Gastroesophageal sphincter (tissue), 3 donors: ENCODE measurements around the gene DNAJA3.
"Not testable (repeated sequence)": the region's sequence is repeated elsewhere in the genome, so short reads cannot be mapped to it uniquely, and the experiment has no call there.

Experiments
- EP300 ChIP-seq: sonication (generic); formaldehyde crosslinking; IDR thresholded peaks from one replicate; pipeline ENCODE4 v1.6.1; 2017; ENCODE audit warnings: antibody characterized with exemption, mild to moderate bottlenecking
- POLR2A ChIP-seq, 2 donors: fragments of 450-650 bp; IDR thresholded peaks; one replicate each; pipeline ENCODE4 v1.6.1; 2017; ENCODE audit warnings: antibody characterized with exemption in 2 of 2, mild to moderate bottlenecking in 2 of 2, moderate library complexity in 1 of 2
- TF ChIP-seq, protein P1 (sequence below), 4 experiments: fragments of 200-600 bp in 2 of 4; fragments of 450-650 bp in 2 of 4; sonication (generic) in 1 of 4; IDR thresholded peaks; one replicate each; pipeline ENCODE4 v1.5.1; 2017 to 2019; ENCODE audit warnings: antibody characterized with exemption in 4 of 4, mild to moderate bottlenecking in 2 of 4, moderate library complexity in 2 of 4

DNA sequence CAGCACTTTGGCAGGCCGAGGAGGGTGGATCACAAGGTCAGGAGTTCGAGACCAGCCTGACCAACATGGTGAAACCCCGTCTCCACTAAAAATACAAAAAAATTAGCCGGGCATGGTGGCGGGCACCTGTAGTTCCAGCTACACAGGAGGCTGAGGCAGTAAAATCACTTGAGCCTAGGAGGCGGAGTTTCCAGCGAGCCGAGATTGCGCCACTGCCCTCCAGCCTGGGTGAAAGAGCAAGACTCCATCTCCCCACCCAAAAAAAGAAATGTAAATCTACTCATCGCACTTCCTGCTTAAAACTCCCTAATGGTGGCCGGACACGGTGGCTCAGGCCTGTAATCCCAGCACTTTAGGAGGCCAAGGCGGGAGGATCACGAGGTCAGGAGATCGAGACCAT is 31.8 kb upstream of the DNAJA3 start:
- TF ChIP-seq POLR2A (IDR thresholded peaks at IDR 0.05); EP300: not testable (repeated sequence)
- TF ChIP-seq, protein P1, sequence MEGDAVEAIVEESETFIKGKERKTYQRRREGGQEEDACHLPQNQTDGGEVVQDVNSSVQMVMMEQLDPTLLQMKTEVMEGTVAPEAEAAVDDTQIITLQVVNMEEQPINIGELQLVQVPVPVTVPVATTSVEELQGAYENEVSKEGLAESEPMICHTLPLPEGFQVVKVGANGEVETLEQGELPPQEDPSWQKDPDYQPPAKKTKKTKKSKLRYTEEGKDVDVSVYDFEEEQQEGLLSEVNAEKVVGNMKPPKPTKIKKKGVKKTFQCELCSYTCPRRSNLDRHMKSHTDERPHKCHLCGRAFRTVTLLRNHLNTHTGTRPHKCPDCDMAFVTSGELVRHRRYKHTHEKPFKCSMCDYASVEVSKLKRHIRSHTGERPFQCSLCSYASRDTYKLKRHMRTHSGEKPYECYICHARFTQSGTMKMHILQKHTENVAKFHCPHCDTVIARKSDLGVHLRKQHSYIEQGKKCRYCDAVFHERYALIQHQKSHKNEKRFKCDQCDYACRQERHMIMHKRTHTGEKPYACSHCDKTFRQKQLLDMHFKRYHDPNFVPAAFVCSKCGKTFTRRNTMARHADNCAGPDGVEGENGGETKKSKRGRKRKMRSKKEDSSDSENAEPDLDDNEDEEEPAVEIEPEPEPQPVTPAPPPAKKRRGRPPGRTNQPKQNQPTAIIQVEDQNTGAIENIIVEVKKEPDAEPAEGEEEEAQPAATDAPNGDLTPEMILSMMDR (IDR thresholded peaks at IDR 0.05) = not testable (repeated sequence)
